CD4-positive, alpha-beta T cell (primary cell): ENCODE measurements around the gene CTNNA3. TPM values are rescaled to one million over a fixed set of nuclear protein-coding genes. Genes with fewer than 3 reads are reported as not detected.

ENCODE experiments used
- ATAC-seq: fragments of 200-7000 bp; cut with Tn5 transposase; one replicate; pipeline ENCODE4 v1.10.0; 2022; ENCODE audit warnings: mild to moderate bottlenecking; ENCODE audit not compliant: poor library complexity
- CTCF ChIA-PET: fragments of 350-600 bp; sonication (Branson Sonifier 250); formaldehyde crosslinking; loops from one replicate; lab custom pipeline; 2021; ENCODE audit warnings: antibody characterized with exemption, inconsistent platforms; lab: Charles Lee
- POLR2A ChIA-PET: fragments of 350-600 bp; sonication (Branson Sonifier 250); formaldehyde crosslinking; loops from one replicate; lab custom pipeline; 2021; ENCODE audit warnings: antibody characterized with exemption, inconsistent platforms; lab: Charles Lee
- DNase-seq, 14 experiments: peaks; one replicate each; pipeline ENCODE4 v3.0.0-alpha.2; 2013 to 2020; ENCODE audit warnings: mixed read lengths in 2 of 14
- H3K27ac ChIP-seq, 2 donors: one replicate each; pipeline versions ENCODE4 v1.5.1 to v1.7.0; 2013; ENCODE audit warnings: low read length in 2 of 2, low read depth in 1 of 2, mild to moderate bottlenecking in 1 of 2
- H3K27me3 ChIP-seq, 2 experiments: 1 replicate in 1 of 2; 2 replicates in 1 of 2; pipeline versions ENCODE4 v1.6.1 to v1.7.0; 2013; ENCODE audit warnings: low read length in 2 of 2, control low read depth in 1 of 2, mild to moderate bottlenecking in 1 of 2, moderate library complexity in 1 of 2; ENCODE audit not compliant: insufficient read depth in 2 of 2, control insufficient read depth in 1 of 2
- H3K36me3 ChIP-seq: one replicate; pipeline ENCODE4 v1.6.1; 2013; ENCODE audit warnings: low read length, control low read depth; ENCODE audit not compliant: insufficient read depth
- H3K4me1 ChIP-seq: one replicate; pipeline ENCODE4 v1.6.1; 2013; ENCODE audit warnings: low read length, control low read depth; ENCODE audit not compliant: insufficient read depth
- H3K4me3 ChIP-seq: one replicate; pipeline ENCODE4 v1.5.1; 2013; ENCODE audit warnings: mild to moderate bottlenecking, low read length, moderate library complexity
- H3K9me3 ChIP-seq, 2 experiments: 1 replicate in 1 of 2; 2 replicates in 1 of 2; pipeline versions ENCODE4 v1.6.1 to v1.7.0; 2013; ENCODE audit warnings: low read length in 2 of 2, mild to moderate bottlenecking in 2 of 2, control low read depth in 1 of 2, moderate library complexity in 1 of 2; ENCODE audit not compliant: control insufficient read depth in 1 of 2, insufficient read depth in 1 of 2
- H3K27ac Mint-ChIP-seq: one replicate; pipeline ENCODE4 v1.8.0; 2020; ENCODE audit warnings: mixed read lengths
- H3K27me3 Mint-ChIP-seq: one replicate; pipeline ENCODE4 v1.8.0; 2021; ENCODE audit warnings: mixed read lengths
- H3K36me3 Mint-ChIP-seq: one replicate; pipeline ENCODE4 v1.8.0; 2021; ENCODE audit warnings: low read depth, mixed read lengths
- H3K4me1 Mint-ChIP-seq: one replicate; pipeline ENCODE4 v1.8.0; 2021; ENCODE audit warnings: low read depth, mixed read lengths
- H3K4me3 Mint-ChIP-seq: one replicate; pipeline ENCODE4 v1.8.0; 2020; ENCODE audit warnings: mild to moderate bottlenecking, mixed read lengths
- H3K9me3 Mint-ChIP-seq: one replicate; pipeline ENCODE4 v1.8.0; 2020; ENCODE audit warnings: mixed read lengths
- intact Hi-C, 2 experiments: fragments of 100-400 bp; cut with DNase I in 1 of 2; cut with micrococcal nuclease in 1 of 2; formaldehyde crosslinking; loops; one replicate each; pipeline versions ENCODE4 v1.15.1 to v1.9.0; 2023 to 2025; cut with DNase I, micrococcal nuclease
- total RNA-seq, 174 experiments: library from RNA in 2 of 174; stranded (reverse) in 2 of 174; gene quantifications; one replicate each; pipeline ENCODE4 v1.2.3 and lab custom pipeline; 2021 to 2026
- TF ChIP-seq, protein P1 (sequence below): fragments of 200-600 bp; IDR thresholded peaks from one replicate; pipeline ENCODE4 v1.8.0; 2022; ENCODE audit warnings: antibody characterized with exemption, mild to moderate bottlenecking

Gene CTNNA3
- total RNA-seq, 2 experiments from 2014 or later: 0.80 TPM; not detected in 1

- Mint-ChIP-seq H3K4me3 (no peak overlapping the region), H3K36me3 (no peaks in the 10 kb centered on the region), H3K27ac (no peak overlapping the region), H3K4me1 (no peaks in the 10 kb centered on the region), H3K27me3 (no peaks in the 10 kb centered on the region), H3K9me3 (no peaks in the 10 kb centered on the region)
- Histone ChIP-seq H3K27ac (no peak overlapping the region), H3K36me3 (no peaks in the 10 kb centered on the region), H3K27me3 (no peaks in the 10 kb centered on the region), H3K4me1 (no peaks in the 10 kb centered on the region), H3K4me3 (no peak overlapping the region), H3K9me3 (no peaks in the 10 kb centered on the region)
- ATAC-seq (no peak), DNase-seq (no peak)
- intact Hi-C loops: no loop called here
- TF ChIP-seq, protein P1, sequence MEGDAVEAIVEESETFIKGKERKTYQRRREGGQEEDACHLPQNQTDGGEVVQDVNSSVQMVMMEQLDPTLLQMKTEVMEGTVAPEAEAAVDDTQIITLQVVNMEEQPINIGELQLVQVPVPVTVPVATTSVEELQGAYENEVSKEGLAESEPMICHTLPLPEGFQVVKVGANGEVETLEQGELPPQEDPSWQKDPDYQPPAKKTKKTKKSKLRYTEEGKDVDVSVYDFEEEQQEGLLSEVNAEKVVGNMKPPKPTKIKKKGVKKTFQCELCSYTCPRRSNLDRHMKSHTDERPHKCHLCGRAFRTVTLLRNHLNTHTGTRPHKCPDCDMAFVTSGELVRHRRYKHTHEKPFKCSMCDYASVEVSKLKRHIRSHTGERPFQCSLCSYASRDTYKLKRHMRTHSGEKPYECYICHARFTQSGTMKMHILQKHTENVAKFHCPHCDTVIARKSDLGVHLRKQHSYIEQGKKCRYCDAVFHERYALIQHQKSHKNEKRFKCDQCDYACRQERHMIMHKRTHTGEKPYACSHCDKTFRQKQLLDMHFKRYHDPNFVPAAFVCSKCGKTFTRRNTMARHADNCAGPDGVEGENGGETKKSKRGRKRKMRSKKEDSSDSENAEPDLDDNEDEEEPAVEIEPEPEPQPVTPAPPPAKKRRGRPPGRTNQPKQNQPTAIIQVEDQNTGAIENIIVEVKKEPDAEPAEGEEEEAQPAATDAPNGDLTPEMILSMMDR: no peak
- ChIA-PET CTCF (no interaction called here), POLR2A (no interaction called here)
These were observed 407.1 kb downstream of the CTNNA3 start for GRCh38 chr10:67288688-67289410.

- no peak overlapping the region for H3K4me3 Mint-ChIP-seq
- no peaks in the 10 kb centered on the region for H3K27me3 ChIP-seq
- TF ChIP-seq, protein P1: no peak
- H3K9me3 Mint-ChIP-seq: peaks cover 4% of the 10 kb centered on the region
- H3K4me1 Mint-ChIP-seq: no peaks in the 10 kb centered on the region
- intact Hi-C loops: no loop called here
- ATAC-seq (no peak), DNase-seq (no peak)
- CTCF ChIA-PET: no interaction called here
- H3K27ac Mint-ChIP-seq: no peak overlapping the region
- H3K4me3 ChIP-seq: no peak overlapping the region
- H3K36me3 Mint-ChIP-seq: no peaks in the 10 kb centered on the region
- peaks cover 6% of the 10 kb centered on the region for H3K27me3 Mint-ChIP-seq
- H3K27ac ChIP-seq: no peak overlapping the region
- POLR2A ChIA-PET: no interaction called here
- H3K4me1 ChIP-seq: no peaks in the 10 kb centered on the region
- no peaks in the 10 kb centered on the region for H3K36me3 ChIP-seq
- no peaks in the 10 kb centered on the region for H3K9me3 ChIP-seq
These were observed 411.4 kb downstream of the CTNNA3 start for GRCh38 chr10:67284589-67284988.

- peaks cover 6% of the 10 kb centered on the region for H3K27me3 Mint-ChIP-seq
- H3K36me3 ChIP-seq: no peaks in the 10 kb centered on the region
- no peaks in the 10 kb centered on the region for H3K4me1 ChIP-seq
- ATAC-seq (no peak), DNase-seq (no peak)
- intact Hi-C loops: no loop called here
- H3K4me3 ChIP-seq: no peak overlapping the region
- no peaks in the 10 kb centered on the region for H3K27me3 ChIP-seq
- H3K27ac Mint-ChIP-seq: no peak overlapping the region
- TF ChIP-seq, protein P1: no peak
- no peak overlapping the region for H3K27ac ChIP-seq
- no peaks in the 10 kb centered on the region for H3K4me1 Mint-ChIP-seq
- peaks cover 4% of the 10 kb centered on the region for H3K9me3 Mint-ChIP-seq
- no peak overlapping the region for H3K4me3 Mint-ChIP-seq
- no peaks in the 10 kb centered on the region for H3K36me3 Mint-ChIP-seq
- POLR2A ChIA-PET: no interaction called here
- CTCF ChIA-PET: no interaction called here
- no peaks in the 10 kb centered on the region for H3K9me3 ChIP-seq
These were observed 413.1 kb downstream of the CTNNA3 start for GRCh38 chr10:67282871-67283270.
